ENCODE measurements around the gene BATF.
A peak's percentile ranks its signal among the peaks of the same experiment; 100 is the strongest.

Gene BATF

DNA sequence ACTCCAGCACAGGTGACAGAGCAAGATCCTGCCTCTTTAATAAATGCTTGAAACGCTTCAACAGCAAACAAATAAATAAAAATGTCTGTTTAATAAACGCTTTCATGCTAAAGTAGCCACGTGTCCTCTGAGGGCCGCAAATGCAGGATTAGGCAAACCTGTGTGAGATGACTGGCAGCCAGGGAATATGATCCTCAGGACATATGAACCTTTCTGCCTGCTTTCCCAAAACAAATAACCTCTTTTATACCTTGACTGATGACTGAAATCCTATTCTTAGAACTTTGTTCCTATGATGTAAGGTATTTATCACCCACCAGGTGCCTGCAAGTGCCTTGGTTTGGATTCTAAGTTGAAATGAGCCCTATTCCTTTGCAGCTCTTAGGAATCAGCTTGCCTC is 41.7 kb downstream of the BATF start:
- DNase-seq: no peak

DNA sequence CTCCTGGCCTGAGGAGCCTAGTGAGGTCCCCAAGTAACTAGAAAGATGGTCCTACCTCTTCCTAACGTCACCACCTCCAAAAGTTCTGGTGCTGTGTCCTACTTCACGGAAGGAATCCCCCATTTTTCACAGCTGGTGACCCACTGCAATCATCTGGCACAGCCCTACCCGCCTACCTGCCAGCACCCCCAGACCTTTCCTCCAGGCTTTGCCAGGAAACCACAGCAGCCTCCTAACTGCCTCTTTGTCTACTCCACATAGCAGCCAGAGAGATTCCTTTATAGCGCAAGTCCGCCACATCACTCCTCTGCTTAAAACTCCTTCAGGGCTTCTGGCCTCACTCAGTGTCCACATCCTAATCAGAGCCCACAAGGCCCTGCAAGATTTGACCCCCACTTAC is 42.8 kb downstream of the BATF start:
- DNase-seq: no peak

DNA sequence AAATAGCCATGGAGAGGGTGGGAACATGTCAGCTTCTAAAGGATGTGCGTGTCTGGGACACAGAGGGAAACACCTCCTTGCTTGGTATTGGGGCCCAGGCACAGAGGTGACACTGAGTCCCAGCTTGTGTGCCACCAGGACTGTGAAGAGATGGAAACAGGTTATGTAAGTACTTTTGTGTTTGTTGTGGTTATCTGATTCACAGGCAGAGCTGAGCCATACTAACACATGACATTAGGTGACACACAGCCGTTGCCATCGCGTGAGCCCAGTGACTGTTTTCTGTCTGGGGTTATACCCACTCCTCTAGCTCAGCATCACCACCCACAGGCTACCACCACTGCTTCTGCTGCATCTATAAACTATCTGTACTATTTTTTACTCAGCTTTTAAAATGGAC is 44.1 kb downstream of the BATF start:
- DNase-seq: no peak

DNA sequence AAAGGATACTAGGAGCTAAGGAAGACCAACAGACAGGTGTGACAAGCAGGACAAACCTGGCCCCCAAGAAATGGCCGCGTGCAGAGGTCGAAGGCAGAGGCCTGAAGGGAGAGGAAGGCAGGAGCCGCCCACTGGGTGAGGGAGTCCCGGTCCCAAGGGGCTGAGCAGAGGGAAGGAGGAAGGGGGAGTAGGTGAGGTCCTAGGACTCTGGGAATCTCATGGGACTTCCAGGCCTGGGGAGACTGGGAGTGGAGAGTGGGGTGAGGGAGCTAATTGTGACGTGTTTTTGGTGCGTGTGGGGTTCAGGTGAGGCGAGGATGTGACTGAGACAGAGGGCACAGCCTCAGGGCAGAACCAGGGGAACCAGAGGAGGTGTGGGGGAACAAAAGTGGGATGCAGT is 44.5 kb downstream of the BATF start:
- no peak for DNase-seq

DNA sequence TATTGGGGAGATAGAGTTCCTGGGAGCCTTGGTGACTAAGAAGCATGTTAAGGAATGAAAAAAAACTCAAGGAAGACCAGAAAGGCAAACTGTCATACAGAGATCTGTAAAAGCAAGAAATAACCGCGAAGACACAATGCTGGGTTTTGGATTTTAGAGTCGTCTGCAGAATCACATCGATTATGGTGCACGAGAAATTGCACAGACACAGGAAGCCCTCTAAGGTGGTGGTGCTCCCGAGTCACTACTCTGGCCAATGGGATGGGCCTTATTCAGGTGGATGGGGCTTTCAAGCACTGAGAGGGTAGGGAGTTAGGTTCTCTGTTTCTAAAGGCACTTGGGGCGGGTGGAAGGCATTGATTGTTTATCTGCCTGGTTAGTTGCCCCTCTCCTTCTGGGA is 45.9 kb downstream of the BATF start:
- no peak for DNase-seq

DNA sequence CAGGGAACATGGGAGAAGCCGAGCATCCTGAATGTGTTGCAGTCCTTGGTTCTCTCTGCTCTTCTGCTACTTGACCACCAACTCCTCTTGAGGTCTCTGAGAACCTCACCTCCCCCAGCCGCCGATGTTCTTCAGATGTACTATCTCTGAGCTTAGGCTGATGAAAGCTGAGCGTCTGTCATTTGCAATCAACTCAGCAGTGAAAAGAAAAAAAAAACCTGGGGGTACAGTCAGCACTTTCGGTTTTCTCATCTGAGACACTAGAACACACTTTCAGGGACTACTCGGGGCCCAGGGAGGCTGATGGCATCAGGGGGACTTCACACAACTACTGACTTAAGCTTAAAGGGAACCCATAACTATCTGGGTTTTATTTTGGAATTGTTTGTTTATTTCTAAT is 46.5 kb downstream of the BATF start:
- DNase-seq: no peak

DNA sequence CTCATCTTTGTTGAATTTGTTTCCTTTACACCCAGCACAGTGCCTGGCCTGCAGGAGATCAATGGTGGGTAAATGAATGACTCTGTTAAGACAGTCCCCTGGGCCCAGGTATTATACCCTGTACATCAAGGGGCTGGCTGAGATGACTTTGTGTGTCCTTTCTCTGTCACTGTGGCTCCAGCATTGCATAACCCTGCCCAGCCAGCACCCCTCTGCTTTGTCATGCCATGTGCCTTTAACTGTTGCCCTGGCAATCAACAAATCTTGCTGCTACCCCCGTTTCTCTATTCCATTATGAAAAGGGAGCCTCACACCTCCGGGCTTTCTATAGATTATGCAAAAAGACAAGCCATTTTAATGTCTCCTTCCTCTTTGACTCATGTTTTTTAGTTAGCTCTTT is 48.5 kb downstream of the BATF start:
- DNase-seq: no peak

DNA sequence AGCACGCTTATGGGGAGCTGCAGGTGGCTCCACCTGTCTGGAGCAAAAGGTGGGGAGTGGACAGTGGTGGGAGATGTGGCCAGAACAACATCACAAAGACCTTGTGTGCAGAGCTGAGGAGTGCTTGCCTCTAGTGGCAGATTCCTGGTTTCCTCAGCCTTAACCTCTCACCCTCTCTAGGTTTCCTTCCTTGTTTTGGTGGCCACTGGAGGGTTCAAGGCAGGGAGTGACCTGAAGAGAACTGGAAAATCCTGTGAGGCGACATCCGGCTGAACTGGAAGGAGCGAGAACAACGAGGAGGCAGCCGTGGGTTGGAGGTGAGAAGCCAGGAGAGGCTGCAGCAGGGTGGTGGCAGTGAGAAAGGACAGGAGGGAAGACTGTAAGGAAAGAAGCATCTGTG is 49.8 kb downstream of the BATF start:
- DNase-seq: no peak

DNA sequence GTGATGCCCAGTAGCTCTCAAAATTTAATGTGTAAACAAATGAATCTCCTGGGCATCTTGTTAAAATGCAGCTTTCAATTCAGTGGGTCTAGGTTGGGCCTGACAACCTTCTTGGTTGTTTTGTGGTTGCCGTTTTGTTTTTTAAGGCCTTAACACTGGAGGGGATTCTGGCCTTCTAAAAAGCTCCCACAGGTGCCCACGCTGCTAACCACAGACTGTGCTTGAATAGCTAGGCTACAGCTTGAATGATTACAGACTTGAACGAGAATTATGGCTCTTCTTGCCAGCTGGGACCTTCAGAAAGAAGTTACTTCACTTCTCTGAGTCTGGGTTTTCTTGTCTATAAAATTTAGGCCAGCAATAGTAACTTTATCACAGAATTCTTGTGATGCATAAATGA is 54.8 kb downstream of the BATF start:
- DNase-seq: no peak

DNA sequence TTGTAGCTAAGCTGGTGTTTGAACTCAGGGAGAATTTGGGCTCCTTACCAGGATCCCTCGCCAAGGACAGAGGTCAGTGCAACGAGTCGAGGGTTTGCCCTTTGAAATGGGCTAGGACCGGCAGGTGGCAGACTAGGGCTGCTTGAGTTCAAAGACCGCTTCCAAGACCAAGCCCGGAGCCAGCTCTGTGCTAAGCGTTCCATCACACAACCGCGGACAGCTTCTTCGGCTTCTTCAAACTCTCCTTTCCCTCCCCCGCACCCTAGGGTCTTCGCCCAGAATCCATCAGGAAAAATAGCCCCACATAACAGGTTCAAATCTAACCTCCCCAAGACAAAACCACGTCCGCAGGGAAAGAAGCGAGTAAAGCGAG is 55.4 kb downstream of the BATF start:
- DNase-seq: peak; percentile 35 to 80

DNA sequence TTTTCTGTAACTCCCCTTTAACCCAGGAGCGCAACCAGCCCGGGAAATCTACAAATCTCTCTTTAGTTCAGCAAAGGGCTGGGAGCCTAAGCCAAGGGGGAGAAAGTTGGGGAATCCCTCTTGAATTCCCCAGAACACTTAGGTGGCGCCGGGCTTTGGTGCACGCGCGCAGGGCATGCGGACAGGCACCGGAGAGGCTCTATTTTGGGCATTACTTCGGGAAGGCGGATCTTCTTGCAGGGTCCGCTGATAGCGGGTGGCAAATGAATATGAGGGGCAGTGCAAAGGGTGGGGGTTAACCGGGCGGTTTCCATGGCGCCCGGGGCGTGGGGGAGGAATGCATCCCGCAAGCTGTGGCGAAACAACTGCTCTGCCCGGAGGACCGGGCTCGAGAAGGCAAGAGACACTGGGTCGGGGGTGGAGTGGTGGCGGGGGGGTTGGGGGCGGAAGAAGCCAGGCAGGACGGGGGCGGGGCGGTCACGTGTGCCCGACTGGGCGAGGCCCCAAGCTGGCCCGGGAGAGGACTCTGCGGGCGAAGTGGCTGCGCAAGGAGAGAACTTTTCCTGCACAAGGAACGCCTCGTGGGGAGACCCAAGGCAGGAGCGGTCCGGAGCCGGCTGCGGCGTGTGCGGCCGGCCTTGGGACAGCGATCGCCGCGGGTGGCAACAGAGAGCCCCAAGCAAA is 56.0 kb downstream of the BATF start, which contains the start of gene FLVCR2:
Gene FLVCR2, plus strand, starts transcription at position 519 of the 684 bp plus-strand sequence. CDS start 353 bp downstream, outside the sequence.
- peak in 1 of 2 experiments; percentile 20 for DNase-seq

DNA sequence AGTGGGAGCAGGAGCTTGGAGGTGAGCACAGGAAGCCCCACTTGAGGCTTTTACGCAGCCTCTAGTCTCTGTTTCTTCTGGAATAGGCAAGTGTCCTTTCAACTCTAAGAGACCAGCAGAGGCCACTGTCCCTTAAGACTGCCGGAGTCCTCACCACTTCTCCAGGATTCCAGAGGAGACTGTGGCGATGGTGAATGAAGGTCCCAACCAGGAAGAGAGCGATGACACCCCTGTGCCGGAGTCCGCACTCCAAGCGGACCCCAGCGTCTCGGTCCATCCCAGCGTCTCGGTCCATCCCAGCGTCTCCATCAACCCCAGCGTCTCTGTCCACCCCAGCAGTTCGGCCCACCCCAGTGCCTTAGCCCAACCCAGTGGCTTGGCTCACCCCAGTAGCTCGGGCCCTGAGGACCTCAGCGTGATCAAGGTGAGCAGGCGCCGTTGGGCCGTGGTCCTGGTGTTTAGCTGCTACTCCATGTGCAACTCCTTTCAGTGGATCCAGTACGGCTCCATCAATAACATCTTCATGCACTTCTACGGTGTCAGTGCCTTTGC is 56.6 kb downstream of the BATF start:
- peak in 1 of 2 experiments; percentile 10 for DNase-seq

DNA sequence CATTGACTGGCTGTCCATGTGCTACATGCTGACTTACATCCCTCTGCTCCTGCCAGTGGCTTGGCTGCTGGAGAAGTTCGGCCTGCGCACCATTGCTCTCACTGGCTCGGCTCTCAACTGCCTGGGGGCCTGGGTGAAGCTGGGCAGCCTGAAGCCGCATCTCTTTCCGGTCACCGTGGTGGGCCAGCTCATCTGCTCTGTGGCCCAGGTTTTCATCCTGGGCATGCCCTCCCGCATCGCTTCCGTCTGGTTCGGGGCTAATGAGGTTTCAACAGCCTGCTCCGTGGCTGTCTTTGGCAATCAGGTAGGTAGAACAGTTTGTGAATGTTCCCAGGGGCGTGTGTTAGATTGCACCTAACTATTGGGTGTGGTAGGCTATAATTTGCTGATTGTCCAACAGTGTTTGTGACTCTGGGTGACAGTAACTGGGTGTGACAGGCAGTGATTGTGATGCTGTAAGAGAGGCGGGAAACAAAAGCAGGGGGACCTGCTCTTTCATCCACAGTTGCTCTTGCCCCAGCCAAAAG is 57.1 kb downstream of the BATF start:
- no peak for DNase-seq

DNA sequence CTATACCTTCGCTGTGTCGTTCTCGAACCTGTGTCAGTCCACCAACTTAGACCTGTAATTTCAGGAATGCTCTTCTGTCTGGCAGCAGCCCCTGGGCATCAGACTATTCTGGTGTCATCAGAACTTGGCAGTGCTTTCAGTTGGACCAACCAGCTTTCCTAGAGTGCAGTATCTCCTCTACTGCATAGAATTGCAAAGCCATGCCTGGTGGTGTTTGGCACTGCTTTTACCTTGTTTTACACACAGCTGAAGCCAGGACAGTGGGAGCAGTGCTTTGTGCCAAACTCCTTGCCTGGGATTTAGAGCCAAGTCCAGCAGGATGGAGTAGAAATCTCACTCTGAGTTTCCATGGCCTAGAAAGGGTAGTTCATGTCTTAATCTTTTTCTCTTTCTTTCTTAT is 57.6 kb downstream of the BATF start:
- DNase-seq: no peak

DNA sequence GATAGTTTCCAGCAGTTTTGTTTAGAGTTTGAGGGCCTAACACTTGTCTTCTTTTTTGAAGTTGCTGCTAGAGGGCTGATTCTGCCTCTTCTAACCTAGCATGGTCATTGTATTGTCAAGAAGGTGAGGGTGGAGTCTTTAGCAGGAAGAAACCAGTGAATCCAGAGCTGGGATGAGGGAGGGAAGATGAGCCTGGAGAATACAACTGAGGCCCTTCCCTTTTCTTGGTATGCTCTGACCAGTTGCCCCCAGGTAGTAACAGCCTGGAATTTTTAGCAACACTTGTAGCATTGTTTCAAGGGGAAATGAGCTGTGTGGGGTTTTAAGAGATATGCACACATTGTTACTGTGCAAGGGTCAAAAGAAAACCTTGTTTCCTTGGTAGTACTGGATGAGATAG is 65.1 kb downstream of the BATF start:
- DNase-seq: no peak

DNA sequence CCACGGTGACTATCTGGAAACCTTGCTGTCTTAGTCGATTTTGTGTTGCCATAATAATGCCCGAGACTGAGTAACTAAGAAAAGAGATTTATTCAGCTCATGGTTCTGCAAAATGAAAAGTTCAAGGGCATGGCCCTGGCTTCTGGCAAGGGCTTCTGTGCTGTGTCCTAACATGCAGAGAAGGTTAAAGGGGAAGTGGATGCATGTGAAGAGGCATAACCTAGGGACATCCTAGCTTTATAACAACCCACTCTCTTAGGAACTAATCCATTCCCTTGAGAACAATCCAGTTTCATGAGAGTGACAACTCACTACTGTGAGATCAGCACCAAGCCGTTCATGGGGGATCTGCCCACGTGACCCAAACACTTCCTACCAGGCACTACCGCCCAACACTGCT is 67.7 kb downstream of the BATF start:
- no peak for DNase-seq

DNA sequence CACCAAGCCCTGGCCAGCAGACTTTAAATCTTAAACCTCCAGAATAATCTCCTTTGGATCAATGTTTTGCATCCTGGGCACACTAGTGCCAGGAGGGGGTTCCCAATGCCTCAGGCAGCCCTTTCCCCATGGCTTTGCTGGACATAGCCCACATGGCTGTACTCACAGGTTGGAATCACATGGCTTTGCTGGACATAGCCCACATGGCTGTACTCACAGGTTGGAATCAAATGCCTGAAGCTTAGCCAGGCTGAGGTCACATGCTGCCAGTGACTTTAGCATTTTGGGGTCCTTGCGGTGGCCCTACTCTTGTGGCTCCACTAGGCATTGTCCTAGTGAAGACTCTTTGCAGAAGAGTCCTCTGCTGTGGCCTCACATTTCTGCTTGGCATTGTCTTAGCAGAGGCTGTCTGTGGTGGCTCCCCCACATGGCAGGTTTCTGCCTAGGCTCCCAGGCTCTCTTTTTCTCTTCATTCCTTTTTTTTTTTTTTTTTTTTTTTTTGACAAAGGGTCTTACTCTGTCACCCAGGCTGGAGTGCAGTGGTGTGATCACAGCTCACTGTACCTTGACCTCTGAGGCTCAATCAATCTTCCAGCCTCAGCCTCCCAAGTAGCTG is 69.2 kb downstream of the BATF start:
- DNase-seq: no peak

DNA sequence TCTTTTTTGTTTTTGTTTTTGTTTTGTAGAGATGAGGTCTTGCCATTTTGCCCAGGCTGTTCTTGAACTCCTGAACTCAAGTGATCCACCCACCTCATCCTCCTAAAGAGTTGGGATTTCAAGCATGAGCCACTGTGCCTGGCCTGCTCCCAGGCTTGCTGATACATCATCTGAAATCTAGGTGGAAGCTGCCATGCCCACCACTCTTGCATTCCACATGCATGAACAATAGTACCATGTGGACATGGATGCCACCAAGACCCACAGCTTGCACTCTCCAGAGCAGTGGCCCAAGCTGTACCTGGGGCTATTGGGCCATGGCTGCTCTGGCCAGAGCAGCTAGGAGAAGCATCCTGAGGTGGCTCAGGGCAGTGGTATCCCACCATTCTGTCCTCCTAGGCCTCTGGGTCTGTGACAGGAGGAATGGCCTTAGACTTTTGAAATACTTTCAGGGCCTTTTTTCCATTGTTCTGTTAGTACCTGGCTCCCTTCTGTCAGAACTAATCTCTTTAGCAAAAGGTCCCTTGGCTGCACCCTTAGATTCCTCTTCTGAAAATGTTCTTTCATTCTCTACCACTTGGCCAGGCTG is 69.8 kb downstream of the BATF start:
- DNase-seq: no peak

DNA sequence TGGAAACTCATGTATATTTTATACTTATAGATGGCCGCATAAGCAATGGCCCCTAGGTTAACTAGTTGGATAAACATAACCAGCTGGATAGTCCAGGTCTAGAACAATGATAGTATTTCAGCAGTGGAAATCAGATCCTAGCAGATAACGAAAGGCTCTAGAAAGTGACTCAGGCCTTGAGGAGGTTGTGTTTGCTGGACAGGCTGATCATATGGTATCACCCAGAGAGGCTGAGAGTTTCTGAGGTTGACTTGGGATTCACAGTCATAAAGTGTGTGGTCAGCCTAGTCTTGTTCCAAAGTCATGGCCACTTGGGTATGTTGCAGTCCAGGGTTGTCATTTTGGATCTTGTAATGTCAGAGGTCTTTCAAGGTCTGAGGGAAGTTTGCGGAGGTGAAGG is 73.0 kb downstream of the BATF start:
- no peak for DNase-seq

All from SW 1271 (cell line).